Progenitor cell of endocrine pancreas (in vitro differentiated cells): Measurements from ENCODE around the gene SMARCAL1. TPM values are rescaled to one million over a fixed set of nuclear protein-coding genes. Genes with fewer than 3 reads are reported as not detected.

ENCODE experiments used
- DNase-seq: peaks from one replicate; pipeline ENCODE4 v3.0.0; 2021; ENCODE audit warnings: low spot score; ENCODE audit not compliant: unreplicated experiment
- H3K27ac Mint-ChIP-seq: 2 replicates; pipeline ENCODE4 v1.8.0; 2021; ENCODE audit warnings: mild to moderate bottlenecking, moderate library complexity, mixed read lengths
- H3K27me3 Mint-ChIP-seq: 2 replicates; pipeline ENCODE4 v1.8.0; 2021; ENCODE audit warnings: mixed read lengths
- H3K36me3 Mint-ChIP-seq: 2 replicates; pipeline ENCODE4 v1.8.0; 2022; ENCODE audit warnings: mixed read lengths; ENCODE audit not compliant: insufficient read depth
- H3K4me1 Mint-ChIP-seq: 2 replicates; pipeline ENCODE4 v1.8.0; 2021; ENCODE audit warnings: low read depth, mixed read lengths
- H3K4me3 Mint-ChIP-seq: 2 replicates; pipeline ENCODE4 v1.8.0; 2021; ENCODE audit warnings: low read depth, mild to moderate bottlenecking, moderate library complexity, mixed read lengths
- H3K9me3 Mint-ChIP-seq: 2 replicates; pipeline ENCODE4 v1.8.0; 2021; ENCODE audit warnings: low read depth, mixed read lengths
- CTCF ChIP-seq: fragments of 200-600 bp; sonication (generic); IDR thresholded peaks from one replicate; pipeline ENCODE4 v1.5.0; 2021; ENCODE audit warnings: antibody characterized with exemption, mild to moderate bottlenecking; ENCODE audit not compliant: unreplicated experiment
- total RNA-seq: library from RNA; stranded (reverse); gene quantifications from 2 replicates; pipeline ENCODE4 v1.2.1, GENCODE V29; 2021

Gene SMARCAL1
- total RNA-seq, 1 donor from 2014 or later, result 38.1 TPM

GRCh38 chr2:216469661-216470060 is 57.4 kb downstream of the SMARCAL1 start:
- DNase-seq, result no peak
- H3K4me1 Mint-ChIP-seq, result no peaks in the 10 kb centered on the region
- no peak for TF ChIP-seq CTCF
- no peak overlapping the region for H3K27ac Mint-ChIP-seq
- no peak overlapping the region for H3K4me3 Mint-ChIP-seq
- no peaks in the 10 kb centered on the region for H3K9me3 Mint-ChIP-seq
- H3K27me3 Mint-ChIP-seq, result no peaks in the 10 kb centered on the region
- H3K36me3 Mint-ChIP-seq, result peaks cover 17% of the 10 kb centered on the region

GRCh38 chr2:216473187-216473586 is 60.9 kb downstream of the SMARCAL1 start:
- Mint-ChIP-seq H3K27ac (no peak overlapping the region), H3K4me1 (no peaks in the 10 kb centered on the region), H3K27me3 (no peaks in the 10 kb centered on the region), H3K36me3 (peaks cover 10% of the 10 kb centered on the region), H3K4me3 (no peak overlapping the region), H3K9me3 (no peaks in the 10 kb centered on the region)
- no peak for TF ChIP-seq CTCF
- DNase-seq, result no peak

- H3K27ac Mint-ChIP-seq, result no peak overlapping the region
- DNase-seq, result no peak
- H3K36me3 Mint-ChIP-seq, result peaks cover 12% of the 10 kb centered on the region
- H3K9me3 Mint-ChIP-seq, result no peaks in the 10 kb centered on the region
- peaks cover 2% of the 10 kb centered on the region for H3K4me1 Mint-ChIP-seq
- no peak overlapping the region for H3K4me3 Mint-ChIP-seq
- no peak for TF ChIP-seq CTCF
- no peaks in the 10 kb centered on the region for H3K27me3 Mint-ChIP-seq
Measured at GRCh38 chr2:216474925-216475670, 62.8 kb downstream of the SMARCAL1 start.

GRCh38 chr2:216475767-216476166 is 63.5 kb downstream of the SMARCAL1 start:
- Mint-ChIP-seq H3K9me3 (no peaks in the 10 kb centered on the region), H3K36me3 (peaks cover 16% of the 10 kb centered on the region)

More at GRCh38 chr2:216475767-216476166, 63.5 kb downstream of the SMARCAL1 start:
- Mint-ChIP-seq H3K4me1 (peaks cover 2% of the 10 kb centered on the region), H3K4me3 (no peak overlapping the region), H3K27me3 (no peaks in the 10 kb centered on the region), H3K27ac (no peak overlapping the region)
- no peak for DNase-seq
- no peak for TF ChIP-seq CTCF
